Osteocyte (in vitro differentiated cells): Measurements from ENCODE around the gene ZNF343. TPM values are rescaled to one million over a fixed set of nuclear protein-coding genes. Genes with fewer than 3 reads are reported as not detected.
"Not testable (repeated sequence)": the region's sequence is repeated elsewhere in the genome, so short reads cannot be mapped to it uniquely, and the experiment has no call there.

Experiments
- DNase-seq: peaks from one replicate; pipeline ENCODE4 v3.0.0; 2021; ENCODE audit warnings: mixed read lengths; ENCODE audit not compliant: unreplicated experiment; ENCODE audit errors: extremely low spot score
- H3K27ac Mint-ChIP-seq: one replicate; pipeline ENCODE4 v1.8.0; 2021; ENCODE audit warnings: mild to moderate bottlenecking, mixed read lengths; ENCODE audit not compliant: unreplicated experiment
- H3K27me3 Mint-ChIP-seq: one replicate; pipeline ENCODE4 v1.8.0; 2021; ENCODE audit warnings: mixed read lengths; ENCODE audit not compliant: unreplicated experiment
- H3K36me3 Mint-ChIP-seq: one replicate; pipeline ENCODE4 v1.8.0; 2021; ENCODE audit warnings: mixed read lengths; ENCODE audit not compliant: unreplicated experiment
- H3K4me1 Mint-ChIP-seq: one replicate; pipeline ENCODE4 v1.8.0; 2021; ENCODE audit warnings: mixed read lengths; ENCODE audit not compliant: unreplicated experiment
- H3K4me3 Mint-ChIP-seq: one replicate; pipeline ENCODE4 v1.8.0; 2021; ENCODE audit warnings: mild to moderate bottlenecking, moderate library complexity, mixed read lengths; ENCODE audit not compliant: unreplicated experiment
- H3K9me3 Mint-ChIP-seq: one replicate; pipeline ENCODE4 v1.8.0; 2021; ENCODE audit warnings: mixed read lengths; ENCODE audit not compliant: unreplicated experiment
- total RNA-seq: library from RNA; stranded (reverse); gene quantifications from 2 replicates; pipeline ENCODE4 v1.2.1, GENCODE V29; 2021
- TF ChIP-seq, protein P1 (sequence below): fragments of 200-600 bp; sonication (generic); IDR thresholded peaks from 2 replicates; pipeline ENCODE4 v1.5.0; 2021; ENCODE audit warnings: antibody characterized with exemption, mild to moderate bottlenecking, moderate library complexity

Gene ZNF343
- total RNA-seq, 1 donor from 2014 or later = 11.4 TPM

DNA sequence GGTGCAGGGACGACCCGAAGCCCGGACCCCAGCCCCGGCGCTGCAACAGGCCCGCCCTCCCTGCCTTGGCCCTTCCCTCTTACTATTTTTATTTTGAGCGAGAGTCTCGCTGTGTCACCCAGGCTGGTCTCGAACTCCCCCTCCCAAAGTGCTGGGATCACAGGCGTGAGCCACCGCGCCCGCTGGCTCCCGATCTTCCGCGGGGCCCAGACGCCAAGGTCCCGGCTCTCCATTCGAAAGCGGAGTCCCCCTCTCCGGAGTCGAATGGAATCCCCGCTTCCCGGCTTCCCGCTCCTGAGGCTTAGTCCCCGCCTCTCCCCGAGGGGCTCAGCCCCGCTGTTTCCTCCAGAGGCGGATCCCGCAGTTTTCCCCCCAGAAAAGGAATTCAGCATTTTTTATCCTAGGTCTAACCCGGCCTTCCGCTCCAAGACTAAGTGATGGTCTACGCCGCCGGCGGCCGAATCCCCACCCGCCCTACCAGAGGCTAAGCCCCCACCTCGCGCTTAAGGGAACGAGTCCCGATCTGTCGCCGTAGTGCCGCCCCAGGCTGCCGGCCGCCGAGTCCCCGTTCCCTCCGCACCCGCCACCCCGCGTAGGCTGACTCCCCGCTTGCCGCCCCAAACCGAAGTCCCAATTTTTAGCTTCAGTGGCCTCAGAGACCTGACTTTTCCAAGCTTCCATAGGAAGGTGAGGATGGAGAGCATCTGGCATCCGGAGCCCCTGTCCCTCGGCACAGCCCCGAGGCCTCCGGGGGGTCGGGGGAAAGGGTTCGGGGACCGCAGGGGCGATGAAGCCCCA, 16.2 kb upstream of the ZNF343 start:
- no peak for DNase-seq
- H3K4me1 Mint-ChIP-seq = peaks cover 15% of the 10 kb centered on the region
- no peaks in the 10 kb centered on the region for H3K9me3 Mint-ChIP-seq
- H3K36me3 Mint-ChIP-seq = no peaks in the 10 kb centered on the region
- H3K4me3 Mint-ChIP-seq = peak overlapping the region; percentile 92
- H3K27me3 Mint-ChIP-seq = peaks cover 22% of the 10 kb centered on the region
- peak overlapping the region; percentile 85 for H3K27ac Mint-ChIP-seq
- TF ChIP-seq, protein P1, sequence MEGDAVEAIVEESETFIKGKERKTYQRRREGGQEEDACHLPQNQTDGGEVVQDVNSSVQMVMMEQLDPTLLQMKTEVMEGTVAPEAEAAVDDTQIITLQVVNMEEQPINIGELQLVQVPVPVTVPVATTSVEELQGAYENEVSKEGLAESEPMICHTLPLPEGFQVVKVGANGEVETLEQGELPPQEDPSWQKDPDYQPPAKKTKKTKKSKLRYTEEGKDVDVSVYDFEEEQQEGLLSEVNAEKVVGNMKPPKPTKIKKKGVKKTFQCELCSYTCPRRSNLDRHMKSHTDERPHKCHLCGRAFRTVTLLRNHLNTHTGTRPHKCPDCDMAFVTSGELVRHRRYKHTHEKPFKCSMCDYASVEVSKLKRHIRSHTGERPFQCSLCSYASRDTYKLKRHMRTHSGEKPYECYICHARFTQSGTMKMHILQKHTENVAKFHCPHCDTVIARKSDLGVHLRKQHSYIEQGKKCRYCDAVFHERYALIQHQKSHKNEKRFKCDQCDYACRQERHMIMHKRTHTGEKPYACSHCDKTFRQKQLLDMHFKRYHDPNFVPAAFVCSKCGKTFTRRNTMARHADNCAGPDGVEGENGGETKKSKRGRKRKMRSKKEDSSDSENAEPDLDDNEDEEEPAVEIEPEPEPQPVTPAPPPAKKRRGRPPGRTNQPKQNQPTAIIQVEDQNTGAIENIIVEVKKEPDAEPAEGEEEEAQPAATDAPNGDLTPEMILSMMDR = no peak

DNA sequence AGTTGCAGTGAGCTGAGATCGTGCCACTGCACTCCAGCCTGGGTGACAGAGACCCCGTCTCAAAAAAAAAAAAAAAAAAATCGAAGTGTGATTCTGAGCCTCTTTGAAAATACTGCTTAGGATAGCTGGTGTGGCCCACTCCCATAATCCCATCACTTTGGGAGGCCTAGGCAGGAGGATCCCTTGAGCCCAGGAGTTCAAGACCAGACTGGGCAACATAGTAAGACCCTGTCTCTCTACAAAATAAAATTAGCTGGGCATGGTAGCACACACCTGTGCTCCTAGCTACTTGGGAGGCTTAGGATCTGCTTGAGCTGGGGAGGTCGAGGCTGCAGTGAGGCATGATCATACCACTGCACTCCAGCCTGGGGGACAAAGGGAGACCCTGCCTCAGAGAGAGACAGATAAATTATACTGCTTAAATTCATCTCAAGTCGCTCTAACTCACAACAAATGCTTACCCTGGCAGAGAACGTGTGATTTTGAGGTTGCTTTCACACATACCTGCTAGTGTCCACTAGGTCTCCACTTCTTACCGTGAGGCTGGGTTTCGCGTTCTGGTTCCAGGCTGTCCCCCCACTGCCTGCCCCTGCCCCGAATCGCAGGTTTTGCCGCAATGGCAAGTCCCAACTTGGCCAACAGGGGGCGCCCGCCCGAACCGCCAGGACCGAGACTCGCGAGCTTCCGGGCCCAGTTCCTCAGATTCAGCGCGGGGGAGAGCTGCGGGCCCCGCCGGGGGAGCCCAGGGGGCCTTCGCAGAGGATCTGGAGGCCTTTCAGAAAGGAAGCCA, 15.4 kb upstream of the ZNF343 start:
- Mint-ChIP-seq H3K9me3 (no peaks in the 10 kb centered on the region), H3K4me3 (peak overlapping the region; percentile 92), H3K27me3 (peaks cover 17% of the 10 kb centered on the region), H3K27ac (peak overlapping the region; percentile 85), H3K36me3 (no peaks in the 10 kb centered on the region), H3K4me1 (peaks cover 22% of the 10 kb centered on the region)
- DNase-seq = peak; percentile 97
- TF ChIP-seq, protein P1 = peak; percentile 98

DNA sequence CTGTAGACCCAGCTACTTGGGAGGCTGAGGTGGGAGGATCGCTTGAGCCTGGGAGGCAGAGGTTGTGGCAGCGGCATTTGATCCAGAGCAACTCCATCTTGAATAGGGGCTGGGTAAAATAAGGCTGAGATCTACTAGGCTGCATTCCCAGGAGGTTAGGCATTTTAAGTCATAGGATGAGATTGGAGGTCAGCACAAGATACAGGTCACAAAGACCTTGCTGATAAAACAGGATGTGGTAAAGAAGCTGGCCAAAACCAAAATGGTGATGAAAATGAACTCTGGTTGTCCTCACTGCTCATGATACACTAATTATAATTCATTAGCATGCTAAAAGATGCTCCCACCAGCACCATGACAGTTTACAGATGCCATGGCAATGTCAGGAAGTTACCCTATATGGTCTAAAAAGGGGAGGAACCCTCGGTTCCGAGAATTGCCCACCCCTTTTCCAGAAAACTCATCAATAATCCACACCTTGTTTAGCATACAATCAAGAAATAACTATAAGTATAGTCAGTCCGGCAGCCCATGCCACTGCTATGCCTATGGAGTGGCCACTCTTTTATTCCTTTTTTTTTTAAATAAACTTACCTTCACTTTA, 14.2 kb upstream of the ZNF343 start:
- not testable (repeated sequence) for H3K9me3 Mint-ChIP-seq, H3K27ac Mint-ChIP-seq, H3K4me3 Mint-ChIP-seq, H3K36me3 Mint-ChIP-seq, DNase-seq, H3K27me3 Mint-ChIP-seq
- peaks cover 25% of the 10 kb centered on the region for H3K4me1 Mint-ChIP-seq

DNA sequence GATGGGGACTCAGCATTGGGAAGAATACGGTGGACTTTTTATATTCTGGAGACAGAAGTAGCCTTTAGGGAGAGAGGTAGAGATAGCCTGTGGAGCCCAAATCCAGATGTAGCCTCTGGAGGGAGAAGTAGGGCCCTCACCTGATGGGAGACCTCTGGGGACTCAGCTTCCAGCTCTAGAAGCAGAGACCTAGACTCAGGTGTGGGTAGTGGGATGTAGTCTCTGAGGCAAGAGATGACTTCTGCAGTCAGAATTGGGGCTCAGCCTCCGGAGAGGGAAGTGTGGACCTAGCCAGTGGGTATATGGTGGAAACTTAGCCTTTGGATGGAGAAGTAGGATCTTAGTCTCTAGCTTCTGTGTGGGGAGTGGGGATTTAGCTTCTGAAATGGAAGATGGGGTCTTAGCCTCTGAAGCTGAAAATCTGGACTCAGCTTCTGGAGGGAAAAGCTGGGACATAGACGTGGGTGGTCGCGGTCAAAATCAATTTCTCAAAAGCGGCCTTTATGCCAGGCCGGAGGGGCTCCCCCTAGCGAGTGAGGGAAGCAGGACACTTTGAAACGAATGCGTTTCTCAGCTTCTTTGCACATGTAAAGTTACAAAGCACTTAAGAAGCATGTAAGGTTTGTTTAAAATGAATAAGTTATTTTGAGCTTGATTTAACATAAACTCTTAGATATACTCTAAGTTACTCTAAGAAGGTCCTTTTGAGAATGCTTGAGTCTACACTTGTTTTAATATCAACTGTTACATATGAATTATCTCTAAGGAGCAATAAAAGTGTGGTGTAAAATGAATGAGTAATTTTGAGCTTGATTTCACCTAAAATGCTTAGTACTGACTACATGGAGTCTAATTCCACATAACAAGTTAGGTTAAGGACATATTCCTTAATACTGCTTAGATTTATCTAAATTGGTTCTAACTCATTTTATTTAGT, 12.9 kb upstream of the ZNF343 start:
- DNase-seq = no peak
- H3K27me3 Mint-ChIP-seq = no peaks in the 10 kb centered on the region

More for the DNA sequence above, 12.9 kb upstream of the ZNF343 start:
- H3K4me3 Mint-ChIP-seq = no peak overlapping the region
- TF ChIP-seq, protein P1 = peak; percentile 85
- no peaks in the 10 kb centered on the region for H3K36me3 Mint-ChIP-seq
- H3K9me3 Mint-ChIP-seq = no peaks in the 10 kb centered on the region
- H3K27ac Mint-ChIP-seq = no peak overlapping the region
- peaks cover 25% of the 10 kb centered on the region for H3K4me1 Mint-ChIP-seq
